ENCODE measurements around the gene PTPRF.
A peak's percentile ranks its signal among the peaks of the same experiment; 100 is the strongest.
"Not testable (repeated sequence)": the region's sequence is repeated elsewhere in the genome, so short reads cannot be mapped to it uniquely, and the experiment has no call there.

The PTPRF gene

DNA sequence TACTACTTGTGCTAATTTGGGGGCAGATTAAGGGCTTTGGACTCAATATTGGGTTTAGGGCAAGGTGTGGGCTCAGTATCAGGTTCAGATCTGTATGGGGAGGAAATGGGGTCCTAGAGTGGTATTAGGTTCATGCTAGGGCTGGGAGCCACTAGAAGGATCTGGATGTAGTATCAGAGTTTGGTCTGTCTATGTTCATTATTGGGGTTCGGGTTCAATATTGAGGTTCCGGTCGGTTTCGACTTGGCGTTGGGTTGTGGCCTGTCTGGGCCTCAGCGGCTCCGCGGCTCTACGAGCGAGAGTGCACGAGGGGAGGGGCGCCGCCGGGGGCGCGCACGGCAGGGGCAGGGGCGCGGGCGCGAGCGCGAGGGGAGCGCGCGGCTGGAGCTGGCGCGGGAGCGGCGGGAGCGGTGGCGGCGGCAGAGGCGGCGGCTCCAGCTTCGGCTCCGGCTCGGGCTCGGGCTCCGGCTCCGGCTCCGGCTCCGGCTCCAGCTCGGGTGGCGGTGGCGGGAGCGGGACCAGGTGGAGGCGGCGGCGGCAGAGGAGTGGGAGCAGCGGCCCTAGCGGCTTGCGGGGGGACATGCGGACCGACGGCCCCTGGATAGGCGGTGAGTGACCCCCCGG is at the start of gene PTPRF:
Gene PTPRF, plus strand, starts transcription at position 401 of the 624 bp plus-strand sequence. CDS start 14,193 bp downstream, outside the sequence.
- DNase-seq: peak; percentile 63

DNA sequence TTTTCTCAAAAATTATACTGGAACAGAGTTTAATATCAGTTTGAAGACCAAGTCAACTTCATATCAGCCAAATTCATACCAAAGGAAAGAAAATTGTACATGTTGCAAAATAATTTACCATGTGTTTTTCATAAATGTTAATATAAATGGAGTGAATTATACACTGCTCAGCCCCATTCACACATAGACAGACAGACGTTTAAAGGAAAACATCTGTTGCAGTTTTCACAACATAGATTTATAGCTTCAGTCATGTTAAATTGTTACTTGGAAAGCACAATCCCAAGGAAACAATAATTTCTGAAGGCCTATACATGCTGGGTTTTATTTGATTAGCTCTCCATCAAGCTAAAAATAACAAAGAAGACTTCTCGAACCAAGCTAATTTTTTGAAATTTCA is 49.2 kb upstream of the PTPRF start:
- no peak for DNase-seq

DNA sequence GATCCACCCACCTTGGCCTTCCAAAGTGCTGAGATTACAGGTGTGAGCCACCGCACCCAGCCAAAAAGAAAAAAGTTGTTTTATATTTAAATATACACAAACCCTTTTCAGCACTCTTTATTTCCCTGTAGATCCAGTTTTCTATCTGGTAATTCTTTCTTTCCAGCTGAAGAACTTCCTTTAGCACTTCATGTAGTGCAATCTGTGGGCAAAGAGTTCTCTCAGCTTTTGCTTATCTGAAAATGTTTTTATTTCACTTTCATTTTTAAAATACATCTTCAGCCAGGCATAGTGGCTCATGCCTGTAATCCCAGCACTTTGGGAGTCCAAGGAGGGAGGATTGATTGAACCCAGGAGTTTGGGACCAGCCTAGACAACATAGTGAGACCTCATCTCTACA is 48.5 kb upstream of the PTPRF start:
- no peak for DNase-seq

DNA sequence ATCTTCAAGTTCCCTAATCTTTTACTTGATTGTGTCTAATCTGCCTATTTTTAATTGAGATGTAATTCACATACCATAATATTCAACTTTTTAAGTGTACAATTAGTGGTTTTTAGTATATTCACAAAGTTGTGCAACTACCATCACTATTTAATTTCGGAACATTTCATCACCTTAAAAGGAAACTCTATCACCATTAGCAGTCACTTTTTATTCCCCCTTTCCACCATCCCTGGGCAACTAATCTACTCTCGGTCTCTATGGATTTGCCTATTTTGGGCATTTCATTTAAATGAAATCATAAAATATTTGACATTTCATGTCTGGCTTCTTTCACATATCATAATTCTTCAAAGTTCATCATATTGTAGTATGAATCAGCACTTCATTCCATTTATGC is 46.3 kb upstream of the PTPRF start:
- DNase-seq: no peak

DNA sequence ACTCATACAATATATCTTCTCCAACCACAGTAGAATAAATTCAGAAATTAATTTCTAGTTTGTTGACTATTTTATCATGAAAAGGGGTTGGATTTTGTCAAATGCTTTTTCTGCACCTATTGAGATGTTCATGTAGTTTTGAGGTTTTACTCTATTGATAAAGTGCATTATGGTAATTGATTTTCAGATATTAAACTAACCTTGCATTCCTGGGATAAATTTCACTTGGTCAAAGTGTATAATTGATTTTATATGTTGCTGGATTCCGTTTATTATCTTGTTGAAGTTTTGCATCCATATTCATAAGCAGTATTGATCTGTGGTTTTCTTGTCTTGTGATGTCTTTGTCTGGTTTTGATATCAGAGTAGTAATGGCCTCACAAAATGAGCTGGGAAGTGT is 42.5 kb upstream of the PTPRF start:
- DNase-seq: no peak

DNA sequence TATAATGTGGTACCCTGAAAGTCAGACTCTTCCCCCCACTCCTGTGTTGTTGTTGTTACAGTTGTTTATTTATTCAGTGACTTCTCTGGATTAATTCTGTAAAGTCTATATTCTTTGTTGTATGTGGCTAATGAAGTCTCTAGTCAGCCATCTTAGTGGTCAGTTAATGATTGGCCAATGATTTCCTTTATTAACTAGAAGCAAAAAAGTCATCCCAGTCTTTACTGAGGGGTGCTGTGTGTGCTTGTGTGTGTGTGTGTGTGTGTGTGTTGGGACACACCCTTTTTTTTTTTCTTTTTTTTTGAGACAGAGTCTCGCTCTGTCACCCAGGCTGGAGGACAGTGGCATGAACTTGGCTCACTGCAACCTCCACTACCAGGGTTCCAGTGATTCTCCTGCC is 39.6 kb upstream of the PTPRF start:
- no peak for DNase-seq

DNA sequence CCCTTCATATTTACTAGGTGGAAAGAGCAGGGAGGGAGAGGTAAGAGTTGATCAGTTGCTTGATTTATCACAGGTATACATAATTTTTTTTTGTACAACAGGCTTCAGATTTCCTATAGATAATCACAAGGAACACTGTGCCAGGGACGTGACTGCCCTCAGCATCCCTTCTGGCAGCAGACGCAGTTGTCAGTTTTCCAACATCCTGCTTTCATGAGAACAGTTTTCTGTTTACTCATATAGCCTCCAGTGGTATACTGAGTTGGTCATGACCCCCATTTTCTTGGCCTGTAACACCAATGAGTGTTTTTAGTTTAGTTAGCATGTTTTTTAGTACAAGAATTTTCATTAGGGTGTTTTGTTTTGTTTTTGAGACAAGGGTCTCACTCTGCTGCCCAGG is 37.9 kb upstream of the PTPRF start:
- no peak for DNase-seq

DNA sequence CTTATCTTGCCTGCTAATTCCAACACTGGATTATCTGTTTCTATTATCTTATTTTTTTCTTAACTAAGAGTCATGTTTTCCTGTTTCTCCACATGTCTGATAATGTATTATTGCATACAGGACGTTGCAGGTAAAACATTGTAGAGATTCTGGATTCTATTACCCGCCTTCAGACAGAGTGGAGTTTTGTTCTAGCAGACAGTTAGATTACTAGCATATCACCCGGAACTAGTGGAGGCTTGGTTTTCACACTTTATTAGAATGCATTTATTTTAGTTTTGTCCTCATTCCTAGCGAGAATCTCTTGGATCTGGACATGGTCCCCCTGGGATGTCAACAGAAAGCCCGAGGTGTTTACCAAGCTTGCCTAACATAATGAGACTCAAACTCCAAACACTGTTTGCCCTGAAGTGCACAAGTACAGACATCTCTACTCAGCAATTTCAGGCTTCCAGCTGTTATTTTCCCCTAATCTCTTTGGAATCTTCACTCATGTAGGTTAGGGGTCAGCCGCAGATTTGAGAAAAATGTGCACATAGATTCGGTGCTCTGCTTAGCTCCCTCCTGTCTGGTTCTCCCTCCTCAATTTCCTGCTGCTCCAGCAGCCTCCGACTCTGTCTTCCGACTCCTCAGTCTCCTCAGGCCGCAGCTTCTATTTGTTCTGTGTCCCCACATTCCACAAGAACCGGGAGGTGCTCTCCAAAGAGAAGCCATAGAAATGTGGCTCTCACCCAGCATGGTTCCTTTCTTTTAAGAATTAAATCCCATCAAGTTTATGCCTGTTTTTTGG is 36.8 kb upstream of the PTPRF start:
- DNase-seq: no peak

DNA sequence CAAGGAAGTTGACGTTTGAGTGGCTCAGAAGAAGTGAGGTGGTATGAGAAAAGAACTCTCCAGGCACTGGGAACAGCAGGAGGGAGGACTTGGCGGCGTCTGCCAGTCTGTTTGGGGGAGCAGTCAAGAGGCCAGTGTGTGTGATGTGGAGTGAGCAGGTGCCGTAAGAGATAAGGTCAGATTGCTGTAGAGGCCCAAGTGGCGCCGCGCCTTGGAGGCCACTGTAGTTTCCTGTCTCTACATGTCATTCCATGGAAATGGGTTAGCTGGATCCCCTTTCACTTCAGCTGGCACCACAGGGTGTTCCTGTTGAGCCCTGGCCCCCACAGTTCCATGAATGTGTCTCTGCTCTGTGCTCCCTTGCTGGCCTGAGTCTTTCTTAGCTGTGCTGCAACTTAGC is 35.5 kb upstream of the PTPRF start:
- DNase-seq: no peak

DNA sequence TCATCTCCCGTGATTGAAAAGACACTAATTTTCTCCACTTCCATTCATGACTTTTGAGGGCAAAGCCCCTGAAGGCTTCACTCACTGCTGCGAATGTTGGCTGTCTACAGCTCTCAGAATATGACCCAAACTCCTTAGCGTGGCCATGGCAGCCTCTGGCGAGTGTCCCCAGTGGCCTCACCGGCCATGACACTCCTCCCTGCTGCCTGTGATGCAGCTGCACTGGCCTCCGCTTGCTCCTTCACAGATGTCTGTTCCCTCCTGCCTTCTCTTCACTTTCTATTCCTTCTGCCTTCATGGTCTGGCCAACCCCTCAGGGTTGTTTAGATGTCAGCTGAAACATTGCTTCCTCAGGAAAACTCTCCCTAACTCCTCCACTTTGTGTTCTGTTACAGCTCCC is 30.8 kb upstream of the PTPRF start:
- no peak for DNase-seq

DNA sequence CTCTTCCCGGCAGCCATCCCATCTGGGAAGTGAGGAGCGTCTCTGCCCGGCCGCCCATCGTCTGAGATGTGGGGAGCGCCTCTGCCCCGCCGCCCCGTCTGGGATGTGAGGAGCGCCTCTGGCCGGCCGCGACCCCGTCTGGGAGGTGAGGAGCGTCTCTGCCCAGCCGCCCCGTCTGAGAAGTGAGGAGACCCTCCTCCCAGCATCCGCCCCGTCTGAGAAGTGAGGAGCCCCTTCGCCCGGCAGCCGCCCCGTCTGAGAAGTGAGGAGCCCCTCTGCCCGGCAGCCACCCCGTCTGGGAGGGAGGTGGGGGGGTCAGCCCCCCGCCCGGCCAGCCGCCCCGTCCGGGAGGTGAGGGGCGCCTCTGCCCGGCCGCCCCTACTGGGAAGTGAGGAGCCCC is 28.9 kb upstream of the PTPRF start:
- DNase-seq: not testable (repeated sequence)

DNA sequence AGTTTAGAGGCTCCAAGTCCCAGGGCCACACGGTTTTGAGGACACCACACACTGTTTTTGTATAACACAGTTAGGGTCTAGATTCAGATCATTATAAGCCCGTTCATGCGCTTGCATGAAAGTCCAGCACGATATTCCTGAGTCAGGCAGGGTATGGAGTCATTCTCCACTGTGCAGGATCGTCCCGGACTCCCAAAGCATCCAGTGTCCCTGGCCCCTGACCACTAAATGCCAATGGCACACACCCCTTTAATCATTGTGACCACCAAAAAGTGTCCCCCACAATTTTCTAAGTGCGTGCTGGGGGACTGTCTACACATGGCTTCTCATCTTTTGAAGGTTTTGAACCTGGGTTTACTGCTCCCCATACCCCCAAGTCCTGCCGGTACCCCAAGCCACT is 27.1 kb upstream of the PTPRF start:
- no peak for DNase-seq

DNA sequence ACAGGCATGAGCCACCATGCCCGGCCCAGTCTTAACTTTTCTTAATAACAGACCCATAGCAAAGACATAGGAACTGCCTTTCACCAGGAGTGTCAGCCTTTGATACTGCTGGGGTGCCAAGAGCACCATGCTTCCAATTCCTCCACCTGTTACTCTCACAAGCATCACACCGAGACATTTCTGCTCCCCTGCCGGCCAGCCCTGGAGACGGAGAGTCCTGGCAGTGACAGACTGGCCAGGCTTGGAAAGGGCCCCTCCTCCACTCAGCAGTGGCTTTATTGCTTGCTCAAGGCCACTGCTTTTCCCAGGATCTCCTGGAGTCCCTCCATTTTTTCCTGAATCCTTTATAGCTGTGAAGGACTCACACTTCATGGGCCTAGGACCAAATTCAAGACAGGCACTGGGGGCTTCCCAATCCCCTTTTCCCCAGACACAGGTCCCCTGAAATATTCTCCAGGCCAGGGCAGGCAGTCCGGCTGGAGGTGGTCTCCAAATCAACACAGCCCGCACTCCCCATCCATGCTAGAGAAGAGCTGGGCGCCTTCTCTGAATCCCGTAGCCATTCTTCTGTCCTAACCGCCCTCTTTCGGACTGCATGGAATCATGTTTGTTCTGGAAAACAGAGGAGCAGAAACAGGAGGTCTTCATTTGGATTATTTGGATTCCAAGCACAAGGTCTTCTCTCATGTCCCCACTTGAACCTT is 25.5 kb upstream of the PTPRF start:
- no peak for DNase-seq

DNA sequence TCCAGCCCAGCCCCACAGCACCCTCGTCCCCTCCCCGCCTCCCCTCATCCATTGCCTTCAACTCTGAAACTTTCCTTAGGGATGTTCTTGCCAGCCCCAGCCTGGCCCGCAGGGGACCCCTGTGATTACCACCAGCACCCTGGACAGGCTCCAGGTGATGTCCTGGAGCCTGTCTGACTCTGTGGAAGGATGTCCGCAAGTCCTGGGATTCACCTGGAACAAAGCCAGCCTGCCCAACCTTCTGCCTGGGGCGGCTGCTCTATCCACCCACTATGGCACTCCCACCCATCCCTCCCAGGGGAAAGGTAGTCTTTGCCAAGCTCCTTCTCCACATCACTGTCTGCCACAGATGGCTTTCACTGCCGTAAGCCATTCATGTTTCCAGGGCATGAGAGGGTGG is 24.4 kb upstream of the PTPRF start:
- DNase-seq: peak; percentile 54

DNA sequence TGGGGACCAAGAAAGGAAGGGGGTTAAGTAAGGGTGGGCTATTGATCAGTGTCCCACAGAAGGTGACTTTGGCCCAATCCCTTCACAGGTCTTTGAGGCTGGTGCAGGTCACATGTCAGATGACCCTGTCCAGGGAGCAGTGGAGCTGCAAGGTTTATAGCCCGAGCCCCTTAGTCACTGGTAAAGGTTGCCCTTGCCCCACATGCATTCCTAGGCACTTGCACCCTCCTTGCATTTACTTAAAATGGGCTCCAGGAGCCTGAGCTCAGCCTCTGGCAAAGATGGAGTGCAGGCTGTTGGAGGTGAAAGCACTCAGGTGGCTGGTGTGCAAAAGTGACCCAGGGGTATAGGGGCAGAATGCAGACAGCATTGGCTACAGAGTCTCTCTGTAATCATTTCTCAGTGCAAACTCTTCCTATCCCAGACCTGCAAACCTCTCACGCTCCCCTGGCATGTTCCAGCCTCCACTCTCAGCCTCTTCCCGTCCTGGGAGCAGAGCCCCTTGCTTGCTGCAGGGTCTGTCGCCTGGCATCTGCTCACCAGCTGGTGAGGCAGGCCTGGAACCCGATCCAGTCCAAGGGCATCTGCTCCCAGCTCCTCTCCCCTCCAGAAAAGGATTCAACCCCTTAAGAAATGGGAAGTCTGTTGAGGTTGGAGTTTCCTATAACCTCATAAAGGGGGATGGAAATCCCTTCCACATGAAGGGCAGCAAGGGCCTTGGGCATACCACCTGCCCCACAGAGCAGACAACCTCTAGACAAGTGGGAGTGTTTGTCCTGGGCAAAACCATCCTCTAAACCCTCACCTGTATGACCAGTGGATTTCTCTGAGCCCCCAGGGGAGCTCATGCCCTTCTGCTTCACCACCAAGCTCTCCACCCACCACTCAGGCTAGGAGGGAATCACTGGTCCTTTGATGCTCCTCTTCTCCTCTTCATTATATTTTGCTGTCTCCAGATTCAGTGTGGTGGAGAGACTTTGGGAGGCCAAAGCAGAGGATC is 23.1 kb upstream of the PTPRF start:
- DNase-seq: peak; percentile 70

DNA sequence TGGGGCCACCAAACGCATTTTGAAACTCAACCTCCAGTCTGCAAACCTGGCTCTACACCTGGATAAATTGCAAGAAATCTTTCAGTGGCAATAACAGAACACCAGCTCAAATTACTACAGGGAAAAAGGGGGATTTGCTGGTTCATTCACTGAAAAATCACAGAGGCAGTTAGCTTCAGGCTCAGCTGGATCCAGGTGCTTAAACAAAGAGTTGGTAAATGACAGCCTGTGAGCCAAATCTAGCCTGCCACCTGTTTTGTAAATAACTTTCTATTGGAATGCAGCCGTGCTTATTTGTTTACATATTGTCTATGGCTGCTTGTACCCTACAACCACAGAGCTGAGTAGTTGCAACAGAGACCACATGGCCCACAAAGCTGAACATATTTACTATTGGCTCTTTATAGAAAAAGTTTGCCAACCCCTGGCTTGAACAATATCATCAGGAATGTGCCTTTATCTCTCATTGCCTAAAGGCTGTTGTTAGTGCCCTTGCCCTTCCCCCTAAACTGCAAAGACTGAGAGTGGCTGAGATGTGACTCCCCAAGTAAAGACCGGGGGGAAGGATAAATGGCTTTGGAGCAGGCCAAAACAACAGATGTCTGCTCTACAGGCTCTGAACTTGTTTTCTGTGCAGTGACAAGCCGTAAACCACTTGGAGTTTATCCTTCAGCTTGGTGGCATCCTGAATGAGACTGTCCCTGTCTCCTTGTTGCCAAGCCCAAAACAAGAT is 21.5 kb upstream of the PTPRF start:
- no peak for DNase-seq

DNA sequence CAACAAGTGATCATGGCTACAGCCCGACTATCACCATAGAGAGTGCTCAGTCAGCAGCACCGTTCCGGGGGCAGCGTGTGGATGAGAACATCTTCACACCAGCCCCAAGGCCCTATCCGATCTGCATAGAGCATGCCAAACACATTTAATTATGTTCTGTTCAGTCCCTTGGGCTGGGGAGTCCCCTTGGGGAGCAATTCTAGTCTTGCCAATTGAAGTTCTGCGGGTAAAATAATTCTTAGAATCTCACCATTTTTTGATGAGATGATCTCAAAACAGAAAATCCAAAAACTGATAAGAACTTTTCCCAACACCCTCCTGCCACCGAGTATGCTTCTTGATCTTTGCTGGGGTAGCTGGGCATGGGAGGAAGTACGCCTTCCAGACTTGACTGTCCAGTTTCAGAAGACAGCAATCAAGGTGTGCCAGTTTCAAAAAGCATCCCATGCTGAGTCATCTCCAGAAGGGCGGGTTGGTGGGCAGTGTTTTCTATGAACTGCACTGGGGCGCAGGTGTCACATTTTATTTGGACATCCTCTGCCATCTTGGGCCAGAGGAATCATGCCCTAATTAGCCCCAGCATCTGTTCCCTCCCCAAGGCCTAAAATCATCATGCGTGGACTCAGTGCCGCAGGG is 20.8 kb upstream of the PTPRF start:
- no peak for DNase-seq

DNA sequence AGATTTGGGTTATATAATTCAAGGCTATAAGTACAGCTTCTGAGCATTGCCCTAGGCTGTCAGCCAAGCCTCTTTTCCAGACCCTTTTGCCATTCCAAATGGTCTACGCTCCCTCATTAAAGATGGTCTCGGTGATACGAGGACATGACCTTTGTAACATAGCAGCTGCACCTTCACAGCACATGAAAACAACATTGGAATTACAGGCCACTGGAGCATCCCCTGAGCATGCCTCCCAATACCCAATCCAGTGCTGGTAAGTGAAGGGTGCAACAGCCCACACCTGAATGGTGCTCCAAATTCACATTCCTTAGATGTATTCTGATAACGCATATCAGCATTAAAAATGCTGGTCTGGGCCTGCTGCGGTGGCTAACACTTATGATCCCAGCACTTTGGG is 20.1 kb upstream of the PTPRF start:
- DNase-seq: no peak

DNA sequence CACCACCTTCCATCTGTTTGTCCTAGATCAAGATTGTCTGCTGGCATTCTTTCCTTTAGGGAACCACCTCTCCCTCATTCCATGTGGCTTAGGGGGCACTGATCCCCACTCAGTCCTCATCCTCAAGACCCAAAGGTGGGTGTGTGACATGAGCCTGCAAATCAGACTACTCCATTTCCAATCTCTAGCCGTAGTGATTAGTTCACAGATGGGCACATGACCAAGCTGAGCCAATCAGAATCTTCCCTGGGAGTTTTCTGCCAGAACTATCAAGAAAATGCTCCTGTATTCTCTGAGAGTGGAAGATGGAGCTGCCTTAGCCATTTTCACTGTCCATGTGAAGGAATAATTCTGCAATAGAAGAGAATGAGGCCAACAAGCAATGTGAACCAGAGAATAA is 19.3 kb upstream of the PTPRF start:
- DNase-seq: no peak

DNA sequence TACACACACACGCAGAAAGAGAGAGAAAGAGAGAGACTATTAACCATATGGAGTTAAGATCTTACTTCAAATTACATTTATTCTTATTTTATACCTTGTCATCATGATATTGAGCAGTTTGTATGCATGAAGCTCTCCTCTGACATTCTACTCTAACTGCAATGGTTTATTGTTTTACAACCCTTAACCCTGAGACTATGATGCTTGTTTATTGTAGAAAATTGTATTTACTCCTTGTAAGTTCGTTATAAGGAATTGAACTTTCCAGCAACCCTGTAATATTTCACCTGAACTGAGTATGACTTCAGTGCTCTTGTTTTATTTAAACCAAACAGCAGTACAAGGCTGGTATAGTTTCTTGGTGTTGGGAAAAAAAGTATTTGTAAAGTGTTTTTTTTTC is 18.6 kb upstream of the PTPRF start:
- DNase-seq: no peak

DNA sequence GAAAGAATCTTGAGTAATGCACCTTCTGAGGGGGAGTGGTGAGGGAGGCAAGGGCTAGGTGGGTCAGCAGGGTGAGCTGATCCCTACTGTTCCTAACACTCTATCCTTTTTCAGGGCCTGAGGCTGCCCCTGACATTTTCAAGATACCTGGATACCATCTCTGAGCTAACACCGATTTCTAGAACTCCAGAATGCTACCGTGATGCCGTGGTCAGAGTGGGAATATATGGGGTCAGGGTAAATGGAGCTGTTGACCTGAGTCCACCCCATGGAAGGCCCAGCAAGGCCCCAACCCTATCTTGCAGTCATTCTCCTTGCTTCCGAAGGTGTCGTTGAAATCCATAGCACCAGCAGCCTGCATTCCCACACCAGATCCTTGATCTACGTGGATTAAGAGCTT is 18.0 kb upstream of the PTPRF start:
- DNase-seq: no peak

Data from NCI-H2171 (cell line).